ENCODE measurements around the gene LDLRAD1. TPM values are rescaled to one million over a fixed set of nuclear protein-coding genes. Genes with fewer than 3 reads are reported as not detected.
"Not testable (repeated sequence)": the region's sequence is repeated elsewhere in the genome, so short reads cannot be mapped to it uniquely, and the experiment has no call there.

The LDLRAD1 gene
- total RNA-seq, 1 experiment from 2014 or later = not detected

GRCh38 chr1:53995683-53996082 is 22.3 kb downstream of the LDLRAD1 start:
- H4K5ac ChIP-seq (ENCODE audit: insufficient read length, low read depth, low read length) = no peak overlapping the region
- H3K36me3 Mint-ChIP-seq (ENCODE audit: insufficient read depth in 1 of 3, low read depth in 3 of 3) = no peaks in the 10 kb centered on the region
- no peaks in the 10 kb centered on the region for H3K79me2 ChIP-seq (ENCODE audit: insufficient read depth, low read length)
- H3K27ac Mint-ChIP-seq = no peak overlapping the region; a peak in 1 of 7 replicates
- H3K27me3 Mint-ChIP-seq (ENCODE audit: low read depth) = peaks cover 8% of the 10 kb centered on the region; the same call in 1 of the 2 replicates
- no peak overlapping the region for H2BK20ac ChIP-seq (ENCODE audit: low read depth, low read length, poor library complexity, severe bottlenecking)
- no peaks in the 10 kb centered on the region for H3K79me1 ChIP-seq (ENCODE audit: insufficient read depth, low read depth, low read length, poor library complexity, severe bottlenecking)
- H2BK5ac ChIP-seq (ENCODE audit: insufficient read length, low read length) = no peak overlapping the region
- H3K4me1 ChIP-seq (ENCODE audit: insufficient read depth, low read length) = no peaks in the 10 kb centered on the region
- no peak overlapping the region for H3K56ac ChIP-seq (ENCODE audit: insufficient read length, low read depth, low read length)
- H3K4me3 Mint-ChIP-seq = no peak overlapping the region
- no peaks in the 10 kb centered on the region for H3K9me3 ChIP-seq (ENCODE audit: control insufficient read depth, low read depth, low read length)
- DNase-seq = no peak
- H3K27ac ChIP-seq (ENCODE audit: insufficient read length, low read depth, low read length) = no peak overlapping the region
- no peaks in the 10 kb centered on the region for H3K23me2 ChIP-seq (ENCODE audit: insufficient read length, low read depth, low read length, poor library complexity, severe bottlenecking)
- H3K18ac ChIP-seq (ENCODE audit: insufficient read length, low read depth, low read length) = no peak overlapping the region
- no peak overlapping the region for H2AK5ac ChIP-seq (ENCODE audit: insufficient read length, low read length)
- no peak overlapping the region for H2BK12ac ChIP-seq (ENCODE audit: insufficient read length, low read depth, low read length)
- no peak overlapping the region for H3K23ac ChIP-seq (ENCODE audit: insufficient read length, low read depth, low read length)
- WGBS (ENCODE audit: extremely low coverage, insufficient read length, low lambda C conversion rate) = no CpG with 5 or more reads among the region's 1 CpG
- H2BK15ac ChIP-seq (ENCODE audit: low read depth, low read length) = no peak overlapping the region
- H3K4me1 Mint-ChIP-seq = no peaks in the 10 kb centered on the region
- H3K9ac ChIP-seq (ENCODE audit: extremely low read depth, insufficient read length, low read length) = no peak overlapping the region
- no peak overlapping the region for H3T11ph ChIP-seq (ENCODE audit: low read length)
- no peak overlapping the region for H3K4me2 ChIP-seq (ENCODE audit: insufficient read depth, insufficient read length, low read length)
- no peaks in the 10 kb centered on the region for H3K27me3 ChIP-seq (ENCODE audit: insufficient read depth, low read length)
- H3K9me3 Mint-ChIP-seq = no peaks in the 10 kb centered on the region
- H2AFZ ChIP-seq (ENCODE audit: low read length) = no peak overlapping the region
- no peak overlapping the region for H4K8ac ChIP-seq (replicated peaks; ENCODE audit: insufficient read length, low read depth, low read length)
- no peak overlapping the region for H4K91ac ChIP-seq (ENCODE audit: insufficient read length, low read depth, low read length)
- H3K4ac ChIP-seq (ENCODE audit: low read depth, low read length) = no peak overlapping the region
- no peak overlapping the region for H2BK120ac ChIP-seq (ENCODE audit: low read depth, low read length, poor library complexity, severe bottlenecking)
- H4K20me1 ChIP-seq (ENCODE audit: control insufficient read depth, insufficient read depth, insufficient read length) = no peaks in the 10 kb centered on the region
- no peak for TF ChIP-seq CTCF (conservative IDR thresholded peaks at IDR 0.05)
- no peak overlapping the region for H3K14ac ChIP-seq (ENCODE audit: insufficient read depth, low read length)

GRCh38 chr1:53994516-53994915 is 23.5 kb downstream of the LDLRAD1 start:
- not testable (repeated sequence) for H3K27ac Mint-ChIP-seq; H3K27me3 Mint-ChIP-seq (ENCODE audit: low read depth); H4K8ac ChIP-seq (replicated peaks; ENCODE audit: insufficient read length, low read depth, low read length); H3K14ac ChIP-seq (ENCODE audit: insufficient read depth, low read length); H2BK15ac ChIP-seq (ENCODE audit: low read depth, low read length); H3K56ac ChIP-seq (ENCODE audit: insufficient read length, low read depth, low read length); H3K9me3 ChIP-seq (ENCODE audit: control insufficient read depth, low read depth, low read length); H3K79me2 ChIP-seq (ENCODE audit: insufficient read depth, low read length); H2BK20ac ChIP-seq (ENCODE audit: low read depth, low read length, poor library complexity, severe bottlenecking); H3K36me3 Mint-ChIP-seq (ENCODE audit: insufficient read depth in 1 of 3, low read depth in 3 of 3); H3K9me3 Mint-ChIP-seq; H4K5ac ChIP-seq (ENCODE audit: insufficient read length, low read depth, low read length); H3K79me1 ChIP-seq (ENCODE audit: insufficient read depth, low read depth, low read length, poor library complexity, severe bottlenecking); H3K4me1 ChIP-seq (ENCODE audit: insufficient read depth, low read length); H3T11ph ChIP-seq (ENCODE audit: low read length); H3K4ac ChIP-seq (ENCODE audit: low read depth, low read length); H2BK5ac ChIP-seq (ENCODE audit: insufficient read length, low read length); H2AK5ac ChIP-seq (ENCODE audit: insufficient read length, low read length); H3K27ac ChIP-seq (ENCODE audit: insufficient read length, low read depth, low read length); H2BK12ac ChIP-seq (ENCODE audit: insufficient read length, low read depth, low read length); H3K4me1 Mint-ChIP-seq; H4K91ac ChIP-seq (ENCODE audit: insufficient read length, low read depth, low read length); H4K20me1 ChIP-seq (ENCODE audit: control insufficient read depth, insufficient read depth, insufficient read length); DNase-seq; H3K4me2 ChIP-seq (ENCODE audit: insufficient read depth, insufficient read length, low read length); H2BK120ac ChIP-seq (ENCODE audit: low read depth, low read length, poor library complexity, severe bottlenecking); H3K27me3 ChIP-seq (ENCODE audit: insufficient read depth, low read length); H3K23me2 ChIP-seq (ENCODE audit: insufficient read length, low read depth, low read length, poor library complexity, severe bottlenecking); H3K9ac ChIP-seq (ENCODE audit: extremely low read depth, insufficient read length, low read length); H3K4me3 Mint-ChIP-seq; H3K23ac ChIP-seq (ENCODE audit: insufficient read length, low read depth, low read length); H2AFZ ChIP-seq (ENCODE audit: low read length); H3K18ac ChIP-seq (ENCODE audit: insufficient read length, low read depth, low read length)
- WGBS (ENCODE audit: extremely low coverage, insufficient read length, low lambda C conversion rate) = no CpG with 5 or more reads among the region's 2 CpGs

Measured in H9 (cell line).